GM08714 (cell line): ENCODE results near the gene APLF.
"Not testable (repeated sequence)": the region's sequence is repeated elsewhere in the genome, so short reads cannot be mapped to it uniquely, and the experiment has no call there.

Experiments
- H3K4me3 ChIP-seq: fragments of 200-500 bp; sonication (Bioruptor generic); 2 replicates; pipeline ENCODE4 v1.5.1; 2014; ENCODE audit warnings: mild to moderate bottlenecking, low read length, inconsistent platforms
- ZNF274 ChIP-seq: IDR thresholded peaks from 2 replicates; pipeline ENCODE4 v1.6.1; 2012; ENCODE audit warnings: mild to moderate bottlenecking, low read depth, low read length

The APLF gene

GRCh38 chr2:68558576-68558975 is 91.2 kb downstream of the APLF start:
- H3K4me3 ChIP-seq: no peak overlapping the region
- no peak for TF ChIP-seq ZNF274

- no peak for TF ChIP-seq ZNF274
Observed at GRCh38 chr2:68559692-68560091, 92.3 kb downstream of the APLF start.

GRCh38 chr2:68560545-68560944 is 93.2 kb downstream of the APLF start:
- H3K4me3 ChIP-seq: no peak overlapping the region
- TF ChIP-seq ZNF274: no peak

More at GRCh38 chr2:68559692-68560091, 92.3 kb downstream of the APLF start:
- no peak overlapping the region for H3K4me3 ChIP-seq

GRCh38 chr2:68561372-68561771 is 94.0 kb downstream of the APLF start:
- H3K4me3 ChIP-seq: no peak overlapping the region
- TF ChIP-seq ZNF274: no peak

- no peak overlapping the region for H3K4me3 ChIP-seq
- no peak for TF ChIP-seq ZNF274
Observed at GRCh38 chr2:68562934-68563333, 95.5 kb downstream of the APLF start.

- TF ChIP-seq ZNF274: no peak
- H3K4me3 ChIP-seq: no peak overlapping the region
Observed at GRCh38 chr2:68564426-68564825, 97.0 kb downstream of the APLF start.

- no peak for TF ChIP-seq ZNF274
- H3K4me3 ChIP-seq: no peak overlapping the region
Observed at GRCh38 chr2:68565273-68565672, 97.9 kb downstream of the APLF start.

- no peak overlapping the region for H3K4me3 ChIP-seq
- TF ChIP-seq ZNF274: no peak
Observed at GRCh38 chr2:68565858-68566257, 98.5 kb downstream of the APLF start.

- no peak overlapping the region for H3K4me3 ChIP-seq
- no peak for TF ChIP-seq ZNF274
Observed at GRCh38 chr2:68566362-68566761, 99.0 kb downstream of the APLF start.

GRCh38 chr2:68568116-68568515 is 100.7 kb downstream of the APLF start:
- H3K4me3 ChIP-seq: no peak overlapping the region
- TF ChIP-seq ZNF274: no peak

GRCh38 chr2:68569604-68570003 is 102.2 kb downstream of the APLF start:
- no peak for TF ChIP-seq ZNF274
- H3K4me3 ChIP-seq: no peak overlapping the region

- H3K4me3 ChIP-seq: not testable (repeated sequence)
Observed at GRCh38 chr2:68570434-68570833, 103.0 kb downstream of the APLF start.

- no peak overlapping the region for H3K4me3 ChIP-seq
- no peak for TF ChIP-seq ZNF274
Observed at GRCh38 chr2:68574202-68574791, 106.9 kb downstream of the APLF start.

- TF ChIP-seq ZNF274: no peak
- H3K4me3 ChIP-seq: no peak overlapping the region
Observed at GRCh38 chr2:68577183-68577582, 109.8 kb downstream of the APLF start.

- TF ChIP-seq ZNF274: no peak
- H3K4me3 ChIP-seq: no peak overlapping the region
Observed at GRCh38 chr2:68579689-68580088, 112.3 kb downstream of the APLF start.

GRCh38 chr2:68588589-68588988 is 121.2 kb downstream of the APLF start:
- no peak for TF ChIP-seq ZNF274
- no peak overlapping the region for H3K4me3 ChIP-seq
